ENCODE measurements around the gene ABCC11.

DNA sequence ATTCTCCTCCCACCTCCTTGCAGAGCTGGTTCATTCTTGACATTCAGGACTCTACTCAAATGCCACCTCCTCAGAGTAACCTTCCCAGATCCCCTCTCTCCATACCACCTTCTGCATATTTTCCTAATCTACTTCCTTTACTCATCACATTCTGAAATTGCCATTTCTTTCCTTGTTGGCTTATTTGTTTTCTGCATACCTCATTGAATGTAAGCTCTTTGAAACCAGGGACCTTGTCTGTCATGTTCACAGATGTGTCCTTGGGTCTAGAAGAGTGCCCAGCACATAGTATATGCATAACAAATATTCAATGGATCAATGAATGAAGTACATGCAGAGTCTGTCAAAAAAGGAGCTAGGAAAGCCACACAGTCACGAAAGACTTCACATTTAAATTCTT is 11.1 kb downstream of the ABCC11 start:
- TF ChIP-seq, protein P1, sequence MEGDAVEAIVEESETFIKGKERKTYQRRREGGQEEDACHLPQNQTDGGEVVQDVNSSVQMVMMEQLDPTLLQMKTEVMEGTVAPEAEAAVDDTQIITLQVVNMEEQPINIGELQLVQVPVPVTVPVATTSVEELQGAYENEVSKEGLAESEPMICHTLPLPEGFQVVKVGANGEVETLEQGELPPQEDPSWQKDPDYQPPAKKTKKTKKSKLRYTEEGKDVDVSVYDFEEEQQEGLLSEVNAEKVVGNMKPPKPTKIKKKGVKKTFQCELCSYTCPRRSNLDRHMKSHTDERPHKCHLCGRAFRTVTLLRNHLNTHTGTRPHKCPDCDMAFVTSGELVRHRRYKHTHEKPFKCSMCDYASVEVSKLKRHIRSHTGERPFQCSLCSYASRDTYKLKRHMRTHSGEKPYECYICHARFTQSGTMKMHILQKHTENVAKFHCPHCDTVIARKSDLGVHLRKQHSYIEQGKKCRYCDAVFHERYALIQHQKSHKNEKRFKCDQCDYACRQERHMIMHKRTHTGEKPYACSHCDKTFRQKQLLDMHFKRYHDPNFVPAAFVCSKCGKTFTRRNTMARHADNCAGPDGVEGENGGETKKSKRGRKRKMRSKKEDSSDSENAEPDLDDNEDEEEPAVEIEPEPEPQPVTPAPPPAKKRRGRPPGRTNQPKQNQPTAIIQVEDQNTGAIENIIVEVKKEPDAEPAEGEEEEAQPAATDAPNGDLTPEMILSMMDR (IDR thresholded peaks at IDR 0.05 in 4 of 5, conservative IDR thresholded peaks at IDR 0.05 in 1 of 5) = no peak
- no peak for TF ChIP-seq POLR2A (IDR thresholded peaks at IDR 0.05)

Measured in gastrocnemius medialis (tissue), 4 donors.